GM19099 (cell line): ENCODE results near the gene LEMD1.

ENCODE experiments used
- POLR2A ChIP-seq: IDR thresholded peaks from 3 replicates; pipeline ENCODE4 v1.6.1; 2011; ENCODE audit warnings: low read depth; ENCODE audit not compliant: insufficient read length; ENCODE audit errors: extremely low read depth

LEMD1 gene

DNA sequence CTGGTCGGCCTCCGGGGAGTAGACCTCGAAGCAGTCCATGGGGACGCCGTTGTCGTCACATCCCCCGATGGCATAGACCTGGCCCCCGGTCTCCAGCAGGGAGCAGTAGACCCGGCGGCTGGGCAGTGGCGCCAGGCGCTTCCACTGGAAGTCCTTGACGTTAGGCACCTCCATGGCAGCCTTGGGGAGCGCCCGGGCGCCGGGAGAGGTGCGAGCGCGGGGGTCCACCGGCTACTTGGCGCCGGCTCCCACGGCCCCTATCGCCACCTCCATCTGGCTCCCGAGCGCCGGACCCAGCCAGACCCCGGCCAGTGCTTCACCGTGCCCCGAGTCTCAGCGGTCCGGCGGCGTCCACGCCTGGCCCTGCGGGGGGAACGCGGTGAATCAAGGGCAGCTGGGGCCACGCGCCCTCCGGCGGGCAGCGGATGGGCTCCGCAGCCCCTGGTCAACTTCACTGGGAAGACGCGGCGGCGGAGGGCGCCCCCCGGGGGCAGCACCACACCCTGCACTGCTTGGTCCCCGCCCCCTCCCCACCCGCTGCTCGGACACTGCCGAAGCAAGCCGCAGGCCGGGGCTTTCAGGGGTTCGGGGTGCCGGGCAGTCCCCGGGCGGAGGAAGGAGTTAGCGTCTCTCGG lies 78.3 kb downstream of the LEMD1 start:
- no peak for TF ChIP-seq POLR2A

- no peak for TF ChIP-seq POLR2A
These were observed 78.9 kb downstream of the LEMD1 start for GRCh38 chr1:205342986-205343385.

GRCh38 chr1:205340676-205341075 lies 81.2 kb downstream of the LEMD1 start:
- no peak for TF ChIP-seq POLR2A

GRCh38 chr1:205339717-205340116 lies 82.1 kb downstream of the LEMD1 start:
- no peak for TF ChIP-seq POLR2A

GRCh38 chr1:205339197-205339702 lies 82.6 kb downstream of the LEMD1 start:
- no peak for TF ChIP-seq POLR2A

- TF ChIP-seq POLR2A = no peak
These were observed 83.8 kb downstream of the LEMD1 start for GRCh38 chr1:205338011-205338410.

GRCh38 chr1:205337481-205337880 lies 84.4 kb downstream of the LEMD1 start:
- no peak for TF ChIP-seq POLR2A

- TF ChIP-seq POLR2A = no peak
These were observed 86.2 kb downstream of the LEMD1 start for GRCh38 chr1:205335692-205336091.

DNA sequence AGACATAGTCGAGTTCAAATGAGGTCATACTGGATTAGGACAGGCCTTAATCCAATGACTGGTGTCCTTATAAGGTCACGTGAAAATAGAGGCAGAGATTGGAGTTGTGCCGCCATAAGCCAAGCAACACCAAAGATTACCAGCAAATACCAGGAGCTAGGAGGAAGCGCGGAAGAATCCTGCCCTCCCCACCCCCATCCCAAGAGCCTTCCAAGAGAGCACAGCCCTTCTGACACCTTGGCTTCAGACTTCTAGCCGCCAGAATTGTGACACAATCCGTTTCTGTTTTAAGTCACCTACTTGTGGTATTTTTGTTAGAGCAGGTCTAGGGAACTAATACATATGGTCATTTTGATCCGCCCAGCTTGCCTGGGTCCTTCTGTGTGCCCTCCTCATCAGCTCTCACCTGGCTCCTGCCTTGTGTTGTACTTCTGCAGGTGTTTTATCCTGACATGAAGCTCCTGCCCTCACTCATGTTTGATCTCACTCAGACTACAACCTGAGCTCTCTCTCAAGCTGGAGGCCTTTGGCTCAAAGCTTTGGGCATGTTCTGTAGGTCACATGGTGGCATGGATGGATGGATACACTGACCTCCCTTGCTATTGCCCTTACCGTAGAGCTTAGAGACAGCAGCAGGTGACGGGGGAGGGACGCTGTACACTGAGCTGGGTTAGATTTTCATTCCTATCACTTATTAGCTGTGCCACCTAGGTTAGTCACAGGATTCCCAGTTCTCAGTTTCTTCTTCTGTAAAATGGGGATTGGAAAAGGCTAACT lies 89.7 kb downstream of the LEMD1 start:
- TF ChIP-seq POLR2A = no peak
